ENCODE results near the gene ASAP3. TPM values are rescaled to one million over a fixed set of nuclear protein-coding genes. Genes with fewer than 3 reads are reported as not detected.
A peak's percentile ranks its signal among the peaks of the same experiment; 100 is the strongest.

The ASAP3 gene
- total RNA-seq, 1 donor from 2014 or later: 33.5 TPM

DNA sequence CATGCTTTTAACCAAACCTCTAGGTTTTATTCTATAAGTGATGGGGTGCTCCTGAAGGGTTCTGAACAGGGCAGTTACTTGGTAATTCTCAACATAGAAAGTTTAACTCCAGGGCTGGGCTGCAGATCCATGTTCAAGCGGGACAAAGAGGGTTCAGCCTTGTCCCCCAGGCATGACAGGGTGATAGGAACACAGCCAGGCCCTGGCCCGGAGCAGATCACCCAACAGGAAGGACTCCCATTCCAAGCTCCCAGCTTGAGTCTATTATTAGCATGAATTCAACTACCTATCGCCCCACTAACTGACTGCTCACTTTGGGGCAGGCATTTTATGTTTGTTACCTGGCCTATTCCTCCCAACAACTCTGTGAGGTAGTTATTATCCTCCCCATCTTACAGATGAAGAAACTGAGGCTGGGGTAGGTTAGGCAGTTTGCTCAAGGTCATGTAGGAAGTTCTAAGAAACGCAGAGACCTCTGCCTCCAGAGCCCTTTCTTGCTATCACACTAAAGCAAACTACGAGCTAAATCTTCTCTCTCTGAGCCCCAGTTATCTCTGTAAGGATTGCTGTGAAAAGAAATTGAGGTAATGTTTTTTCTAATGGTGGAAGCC lies 14.5 kb downstream of the ASAP3 start:
- peaks cover 60% of the 10 kb centered on the region for H4K20me1 ChIP-seq (ENCODE audit: insufficient read depth, low read length)
- H3K4me2 ChIP-seq (ENCODE audit: low read length): no peak overlapping the region
- H3K9ac ChIP-seq (ENCODE audit: low read length): no peak overlapping the region
- Mint-ChIP-seq H3K9me3 (ENCODE audit: unreplicated experiment) (no peaks in the 10 kb centered on the region), H3K27ac (ENCODE audit: unreplicated experiment) (no peak overlapping the region), H3K4me1 (ENCODE audit: low read depth, unreplicated experiment) (peaks cover 26% of the 10 kb centered on the region), H3K27me3 (ENCODE audit: low read depth, unreplicated experiment) (no peaks in the 10 kb centered on the region), H3K4me3 (ENCODE audit: unreplicated experiment) (no peak overlapping the region), H3K36me3 (ENCODE audit: low read depth, unreplicated experiment) (peaks cover 7% of the 10 kb centered on the region)
- H3K79me2 ChIP-seq (ENCODE audit: insufficient read depth, low read length): peaks cover 3% of the 10 kb centered on the region
- peaks cover 8% of the 10 kb centered on the region for H3K4me1 ChIP-seq (ENCODE audit: insufficient read depth, low read length)
- FAIRE-seq (peak; percentile 39), DNase-seq (ENCODE audit: low read depth) (no peak)
- no peaks in the 10 kb centered on the region for H3K27me3 ChIP-seq (ENCODE audit: insufficient read depth, low read length)
- TF ChIP-seq EZH2 (IDR thresholded peaks at IDR 0.05; ENCODE audit: insufficient read depth, low read length) (no peak), CTCF (IDR thresholded peaks at IDR 0.05; ENCODE audit: insufficient read depth, low read depth, low read length) (no peak)
- no peak overlapping the region for H3K27ac ChIP-seq (ENCODE audit: low read depth, low read length)
- no peak overlapping the region for H3K4me3 ChIP-seq (ENCODE audit: insufficient read depth, low read depth, low read length)
- H3K36me3 ChIP-seq (ENCODE audit: insufficient read depth, low read length): no peaks in the 10 kb centered on the region
- no peaks in the 10 kb centered on the region for H3K9me3 ChIP-seq (ENCODE audit: insufficient read depth, low read depth, low read length)
- no peak overlapping the region for H2AFZ ChIP-seq (ENCODE audit: low read depth, low read length)

DNA sequence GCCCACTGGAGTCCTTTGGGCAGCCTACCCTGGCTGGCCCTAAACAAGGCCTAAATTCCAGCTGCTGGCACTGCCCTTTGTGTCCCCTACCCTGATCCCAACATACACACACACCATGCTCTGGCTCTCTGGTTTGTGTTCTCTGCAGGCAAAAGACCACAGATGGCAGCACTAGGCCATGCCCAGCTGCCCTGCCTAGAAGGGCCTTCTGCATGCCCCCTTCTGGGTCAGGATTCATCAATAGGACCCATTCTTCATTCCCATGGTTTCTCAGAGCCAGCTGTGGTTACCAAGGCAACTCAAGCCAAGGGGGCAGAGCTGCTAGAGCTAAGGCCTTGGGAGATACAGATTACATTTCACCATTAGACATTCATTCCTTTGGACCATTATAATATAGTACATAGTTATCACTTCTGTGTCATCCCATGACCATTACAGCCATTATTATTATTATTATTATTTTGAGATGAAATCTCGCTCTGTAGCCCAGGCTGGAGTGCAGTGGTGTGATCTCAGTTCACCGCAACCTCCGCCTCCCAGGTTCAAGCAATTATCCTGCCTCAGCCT lies 17.5 kb downstream of the ASAP3 start:
- Histone ChIP-seq H3K4me3 (ENCODE audit: insufficient read depth, low read depth, low read length) (no peak overlapping the region), H4K20me1 (ENCODE audit: insufficient read depth, low read length) (peaks cover 41% of the 10 kb centered on the region), H3K4me2 (ENCODE audit: low read length) (no peak overlapping the region), H3K79me2 (ENCODE audit: insufficient read depth, low read length) (peaks cover 3% of the 10 kb centered on the region), H2AFZ (ENCODE audit: low read depth, low read length) (no peak overlapping the region), H3K36me3 (ENCODE audit: insufficient read depth, low read length) (no peaks in the 10 kb centered on the region), H3K9ac (ENCODE audit: low read length) (no peak overlapping the region), H3K4me1 (ENCODE audit: insufficient read depth, low read length) (peaks cover 3% of the 10 kb centered on the region), H3K27me3 (ENCODE audit: insufficient read depth, low read length) (no peaks in the 10 kb centered on the region), H3K27ac (ENCODE audit: low read depth, low read length) (no peak overlapping the region), H3K9me3 (ENCODE audit: insufficient read depth, low read depth, low read length) (no peaks in the 10 kb centered on the region)
- no peaks in the 10 kb centered on the region for H3K9me3 Mint-ChIP-seq (ENCODE audit: unreplicated experiment)
- H3K36me3 Mint-ChIP-seq (ENCODE audit: low read depth, unreplicated experiment): no peaks in the 10 kb centered on the region
- H3K4me3 Mint-ChIP-seq (ENCODE audit: unreplicated experiment): no peak overlapping the region
- no peak for DNase-seq (ENCODE audit: low read depth)
- FAIRE-seq: no peak
- H3K27ac Mint-ChIP-seq (ENCODE audit: unreplicated experiment): no peak overlapping the region
- TF ChIP-seq CTCF (IDR thresholded peaks at IDR 0.05; ENCODE audit: insufficient read depth, low read depth, low read length): no peak
- TF ChIP-seq EZH2 (IDR thresholded peaks at IDR 0.05; ENCODE audit: insufficient read depth, low read length): no peak
- H3K4me1 Mint-ChIP-seq (ENCODE audit: low read depth, unreplicated experiment): peaks cover 12% of the 10 kb centered on the region
- H3K27me3 Mint-ChIP-seq (ENCODE audit: low read depth, unreplicated experiment): no peaks in the 10 kb centered on the region

GRCh38 chr1:23463286-23463685 lies 20.7 kb downstream of the ASAP3 start:
- no peaks in the 10 kb centered on the region for H3K27me3 Mint-ChIP-seq (ENCODE audit: low read depth, unreplicated experiment)
- Histone ChIP-seq H3K9me3 (ENCODE audit: insufficient read depth, low read depth, low read length) (no peaks in the 10 kb centered on the region), H3K4me1 (ENCODE audit: insufficient read depth, low read length) (no peaks in the 10 kb centered on the region), H3K36me3 (ENCODE audit: insufficient read depth, low read length) (no peaks in the 10 kb centered on the region), H3K27me3 (ENCODE audit: insufficient read depth, low read length) (no peaks in the 10 kb centered on the region), H3K4me3 (ENCODE audit: insufficient read depth, low read depth, low read length) (no peak overlapping the region), H3K79me2 (ENCODE audit: insufficient read depth, low read length) (peaks cover 3% of the 10 kb centered on the region), H4K20me1 (ENCODE audit: insufficient read depth, low read length) (peaks cover 19% of the 10 kb centered on the region), H3K4me2 (ENCODE audit: low read length) (no peak overlapping the region), H2AFZ (ENCODE audit: low read depth, low read length) (no peak overlapping the region), H3K9ac (ENCODE audit: low read length) (no peak overlapping the region), H3K27ac (ENCODE audit: low read depth, low read length) (no peak overlapping the region)
- FAIRE-seq: no peak
- H3K4me1 Mint-ChIP-seq (ENCODE audit: low read depth, unreplicated experiment): peaks cover 4% of the 10 kb centered on the region
- H3K36me3 Mint-ChIP-seq (ENCODE audit: low read depth, unreplicated experiment): no peaks in the 10 kb centered on the region
- DNase-seq (ENCODE audit: low read depth): no peak
- H3K9me3 Mint-ChIP-seq (ENCODE audit: unreplicated experiment): no peaks in the 10 kb centered on the region
- H3K27ac Mint-ChIP-seq (ENCODE audit: unreplicated experiment): no peak overlapping the region
- TF ChIP-seq CTCF (IDR thresholded peaks at IDR 0.05; ENCODE audit: insufficient read depth, low read depth, low read length) (no peak), EZH2 (IDR thresholded peaks at IDR 0.05; ENCODE audit: insufficient read depth, low read length) (no peak)
- H3K4me3 Mint-ChIP-seq (ENCODE audit: unreplicated experiment): no peak overlapping the region
